Bronchial epithelial cell (primary cell): Measurements from ENCODE around the gene SLC25A1. TPM values are rescaled to one million over a fixed set of nuclear protein-coding genes. Genes with fewer than 3 reads are reported as not detected.
A peak's percentile ranks its signal among the peaks of the same experiment; 100 is the strongest.

Experiments used
- DNase-seq: peaks from one replicate; pipeline ENCODE4 v3.0.0-alpha.2; 2010; ENCODE audit warnings: low read depth
- FAIRE-seq: peaks from 2 replicates; lab custom pipeline; 2011; peaks lifted over from hg19 to GRCh38; lab: Jason Lieb, UNC
- H3K27me3 ChIP-seq: 2 replicates; pipeline ENCODE4 v1.5.1; 2011; ENCODE audit warnings: low read length; ENCODE audit not compliant: control insufficient read depth, insufficient read depth
- H3K36me3 ChIP-seq: 2 replicates; pipeline ENCODE4 v1.5.1; 2011; ENCODE audit warnings: low read length; ENCODE audit not compliant: control insufficient read depth, insufficient read depth
- H3K4me3 ChIP-seq: 2 replicates; pipeline ENCODE4 v1.5.1; 2011; ENCODE audit warnings: mild to moderate bottlenecking, low read depth, low read length, control low read depth
- total RNA-seq: library from RNA; depleted of rRNA; stranded (reverse); fragments of >200 nt; gene quantifications from 2 replicates; pipeline ENCODE4 v1.2.1, GENCODE V29; 2014
- TF ChIP-seq, protein P1 (sequence below): IDR thresholded peaks from 2 replicates; pipeline ENCODE4 v1.5.1; 2011; ENCODE audit warnings: mild to moderate bottlenecking, moderate library complexity, low read length, control low read depth, inconsistent platforms; ENCODE audit not compliant: insufficient read depth, severe bottlenecking

SLC25A1 gene
- total RNA-seq, 1 donor from 2014 or later = 71.6 TPM

DNA sequence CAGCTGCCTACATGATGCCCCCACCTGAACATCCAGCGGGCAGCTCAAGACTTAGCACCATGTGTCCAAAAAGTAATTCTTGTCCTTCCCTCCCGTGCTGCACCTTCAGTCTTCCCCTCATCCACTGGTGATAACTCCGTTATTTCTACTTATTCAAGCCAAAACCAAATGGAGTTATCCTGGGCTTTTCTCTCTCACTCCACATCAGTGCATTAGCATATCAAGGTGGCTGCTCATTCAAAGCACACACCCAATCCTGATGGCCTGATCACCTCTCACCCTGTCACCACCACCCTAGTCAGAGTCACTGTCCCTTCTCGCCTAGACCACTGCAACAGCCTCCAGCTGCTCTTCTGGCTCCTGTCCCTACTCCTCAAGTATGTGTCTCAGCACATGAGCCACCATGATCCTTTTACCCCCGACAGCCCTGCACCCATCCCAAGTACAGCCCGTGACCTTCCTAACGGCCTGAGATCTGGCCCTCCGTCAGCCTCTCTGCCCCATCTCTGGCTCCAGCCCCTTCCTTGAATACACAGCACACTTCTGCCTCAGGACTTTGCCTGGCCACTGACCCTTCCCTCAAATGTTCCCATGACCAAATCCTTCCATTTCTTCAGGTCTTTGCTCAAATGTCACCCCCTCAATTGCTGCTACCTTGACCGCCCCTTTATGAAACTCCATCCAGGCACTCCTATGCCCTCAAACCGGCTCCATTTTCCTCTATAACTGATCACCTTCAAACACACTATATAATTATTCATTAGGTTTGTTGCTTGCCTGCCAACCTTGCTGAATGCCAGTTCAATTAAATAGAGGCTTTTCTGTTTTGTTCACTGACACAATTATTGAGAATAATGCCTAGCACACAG, 19.7 kb upstream of the SLC25A1 start:
- TF ChIP-seq, protein P1, sequence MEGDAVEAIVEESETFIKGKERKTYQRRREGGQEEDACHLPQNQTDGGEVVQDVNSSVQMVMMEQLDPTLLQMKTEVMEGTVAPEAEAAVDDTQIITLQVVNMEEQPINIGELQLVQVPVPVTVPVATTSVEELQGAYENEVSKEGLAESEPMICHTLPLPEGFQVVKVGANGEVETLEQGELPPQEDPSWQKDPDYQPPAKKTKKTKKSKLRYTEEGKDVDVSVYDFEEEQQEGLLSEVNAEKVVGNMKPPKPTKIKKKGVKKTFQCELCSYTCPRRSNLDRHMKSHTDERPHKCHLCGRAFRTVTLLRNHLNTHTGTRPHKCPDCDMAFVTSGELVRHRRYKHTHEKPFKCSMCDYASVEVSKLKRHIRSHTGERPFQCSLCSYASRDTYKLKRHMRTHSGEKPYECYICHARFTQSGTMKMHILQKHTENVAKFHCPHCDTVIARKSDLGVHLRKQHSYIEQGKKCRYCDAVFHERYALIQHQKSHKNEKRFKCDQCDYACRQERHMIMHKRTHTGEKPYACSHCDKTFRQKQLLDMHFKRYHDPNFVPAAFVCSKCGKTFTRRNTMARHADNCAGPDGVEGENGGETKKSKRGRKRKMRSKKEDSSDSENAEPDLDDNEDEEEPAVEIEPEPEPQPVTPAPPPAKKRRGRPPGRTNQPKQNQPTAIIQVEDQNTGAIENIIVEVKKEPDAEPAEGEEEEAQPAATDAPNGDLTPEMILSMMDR = no peak
- H3K36me3 ChIP-seq = peaks cover 6% of the 10 kb centered on the region
- DNase-seq (no peak), FAIRE-seq (no peak)
- no peak overlapping the region for H3K4me3 ChIP-seq
- no peaks in the 10 kb centered on the region for H3K27me3 ChIP-seq

DNA sequence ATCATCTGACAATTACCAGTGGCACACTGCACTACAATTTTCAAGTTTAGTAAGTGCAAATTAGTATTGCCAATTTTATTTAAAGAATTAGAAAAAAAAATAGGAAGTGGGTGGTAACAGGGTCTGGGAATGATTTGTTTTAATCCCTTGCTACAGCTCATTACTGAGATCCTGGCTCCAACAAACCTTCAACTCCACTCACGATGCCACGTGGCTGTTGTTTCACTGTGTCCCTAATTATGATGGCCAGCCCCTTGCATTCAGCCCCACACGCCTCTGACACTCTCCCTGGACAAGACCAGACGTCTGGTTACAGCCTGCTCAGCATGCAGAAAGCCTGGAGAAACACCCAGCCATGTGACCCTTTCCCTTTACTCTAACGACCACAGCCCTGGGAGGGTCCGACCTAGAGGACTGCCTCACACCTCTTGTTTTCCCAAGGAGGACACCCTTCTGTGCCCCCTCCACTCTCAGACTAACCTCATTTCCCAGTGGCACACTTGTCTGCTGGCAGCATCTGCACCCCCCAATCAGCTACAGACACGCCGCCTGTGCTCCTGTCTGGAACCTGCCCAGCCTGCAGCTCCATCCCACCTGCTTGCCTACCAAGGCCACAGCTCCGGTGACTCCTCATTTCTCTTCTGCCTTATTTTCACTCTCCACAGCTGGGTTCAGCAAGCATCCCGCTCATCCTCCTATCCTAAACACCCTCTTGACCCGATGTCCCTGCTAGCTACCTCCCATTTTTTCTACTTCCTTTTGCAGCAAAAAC, 18.5 kb upstream of the SLC25A1 start:
- DNase-seq (no peak), FAIRE-seq (no peak)
- TF ChIP-seq, protein P1 = no peak
- Histone ChIP-seq H3K27me3 (no peaks in the 10 kb centered on the region), H3K4me3 (no peak overlapping the region), H3K36me3 (peaks cover 9% of the 10 kb centered on the region)

DNA sequence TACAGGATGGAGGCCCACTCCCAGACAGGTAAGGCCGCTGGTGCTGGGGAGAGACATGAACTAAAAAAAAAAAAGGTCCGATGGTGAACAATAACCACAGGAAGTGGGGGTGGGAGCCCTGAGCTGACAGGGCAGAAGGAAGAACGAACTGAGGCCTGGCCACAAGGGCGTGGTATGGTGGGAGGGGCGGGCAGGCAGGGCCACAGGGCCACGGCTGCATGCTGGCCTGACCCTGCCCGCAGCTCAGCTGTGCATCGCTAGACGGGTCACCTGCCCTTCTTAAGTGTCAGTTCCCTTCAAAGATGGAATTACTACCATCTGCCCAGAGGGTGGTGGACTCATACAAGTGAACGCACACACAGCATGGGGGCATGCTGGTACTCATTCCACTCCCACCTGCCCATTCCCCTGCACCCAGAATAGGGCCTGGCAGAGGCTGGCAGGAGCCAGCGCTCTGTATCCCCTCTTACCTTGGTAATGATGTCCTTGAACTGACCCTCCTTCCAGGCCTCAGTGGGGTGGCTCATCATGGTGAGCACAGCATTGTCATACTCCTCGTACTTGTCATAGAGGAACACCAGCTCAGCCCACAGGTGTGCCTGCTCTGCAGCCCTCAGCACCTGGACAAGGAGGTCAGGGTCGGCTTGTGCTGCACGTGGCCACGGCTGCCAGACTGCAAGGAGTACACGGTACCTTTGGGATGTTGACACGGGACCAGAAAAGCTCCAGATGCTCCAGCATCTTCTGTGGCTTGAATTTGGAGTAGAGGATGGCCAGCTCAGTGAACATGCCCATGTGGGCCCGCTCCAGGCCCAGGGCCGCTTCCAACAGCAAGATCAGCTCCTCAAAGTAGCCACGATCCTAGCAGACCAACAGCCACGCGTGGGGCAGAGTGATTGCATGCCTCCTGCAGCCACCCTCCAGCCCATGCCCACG, 17.5 kb upstream of the SLC25A1 start:
- peaks cover 9% of the 10 kb centered on the region for H3K36me3 ChIP-seq
- FAIRE-seq = no peak
- H3K4me3 ChIP-seq = no peak overlapping the region
- TF ChIP-seq, protein P1 = no peak
- DNase-seq = no peak
- H3K27me3 ChIP-seq = no peaks in the 10 kb centered on the region

DNA sequence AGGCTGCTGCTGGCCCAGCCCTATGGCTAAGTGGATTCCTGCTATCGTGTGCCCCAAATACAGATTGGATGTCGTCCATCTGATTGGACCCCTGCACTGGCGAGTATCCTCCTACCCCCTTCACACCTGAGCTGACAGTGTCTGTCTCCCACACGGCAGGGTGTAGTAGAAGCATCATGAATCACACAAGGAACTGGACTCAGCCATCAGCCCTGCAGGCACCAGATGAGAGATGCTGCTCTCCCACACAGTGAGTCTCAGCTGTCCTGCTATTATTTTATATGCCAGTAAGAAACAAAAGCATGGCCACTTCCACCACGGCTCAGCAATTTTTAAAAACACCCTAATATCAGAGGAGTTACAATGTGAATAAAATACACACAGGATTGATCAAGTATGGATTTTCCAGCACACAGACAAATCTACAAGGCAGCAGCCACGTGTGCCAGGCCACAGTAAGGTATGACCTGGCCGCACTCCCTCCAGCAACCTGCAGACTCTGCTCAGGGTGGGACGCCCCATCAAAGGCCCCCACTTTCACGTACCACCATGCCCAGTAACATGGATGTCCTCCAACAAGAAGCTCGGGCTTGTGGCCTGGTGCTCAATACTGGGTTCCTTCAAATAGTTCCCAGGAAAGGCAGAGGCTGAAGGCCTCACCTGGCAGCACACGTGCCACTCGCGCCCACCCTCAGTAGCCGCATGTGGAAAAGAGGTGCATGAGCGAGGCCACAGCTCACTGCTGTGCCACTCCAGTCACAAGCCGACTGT, 16.4 kb upstream of the SLC25A1 start:
- TF ChIP-seq, protein P1 = no peak
- DNase-seq = peak; percentile 1
- peaks cover 9% of the 10 kb centered on the region for H3K36me3 ChIP-seq
- no peak overlapping the region for H3K4me3 ChIP-seq
- H3K27me3 ChIP-seq = no peaks in the 10 kb centered on the region
- no peak for FAIRE-seq

DNA sequence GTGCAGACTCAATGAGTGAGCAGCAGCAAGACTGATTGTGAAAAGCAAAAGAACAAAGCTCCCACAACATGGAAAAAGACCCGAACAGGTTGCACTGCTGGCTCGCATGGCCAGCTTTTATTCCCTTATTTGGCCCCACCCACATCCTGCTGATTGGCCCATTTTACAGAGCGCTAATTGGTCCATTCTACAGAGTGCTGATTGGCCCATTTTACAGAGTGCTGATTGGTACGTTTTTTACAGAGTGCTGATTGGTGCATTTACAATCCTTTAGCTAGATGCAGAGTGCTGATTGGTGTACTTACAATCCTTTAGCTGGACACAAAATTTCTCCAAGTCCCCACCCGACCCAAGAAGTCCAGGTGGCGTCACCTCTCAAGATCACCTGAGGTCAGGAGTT, 15.3 kb upstream of the SLC25A1 start:
- H3K27me3 ChIP-seq = no peaks in the 10 kb centered on the region
- no peak overlapping the region for H3K4me3 ChIP-seq
- peaks cover 7% of the 10 kb centered on the region for H3K36me3 ChIP-seq
- FAIRE-seq = no peak
- no peak for DNase-seq
- TF ChIP-seq, protein P1 = no peak
